ENCODE measurements around the gene NTF4. TPM values are rescaled to one million over a fixed set of nuclear protein-coding genes. Genes with fewer than 3 reads are reported as not detected.

The NTF4 gene
- total and polyA plus RNA-seq, 2 experiments from 2014 or later = 0.94 to 2.7 TPM

DNA sequence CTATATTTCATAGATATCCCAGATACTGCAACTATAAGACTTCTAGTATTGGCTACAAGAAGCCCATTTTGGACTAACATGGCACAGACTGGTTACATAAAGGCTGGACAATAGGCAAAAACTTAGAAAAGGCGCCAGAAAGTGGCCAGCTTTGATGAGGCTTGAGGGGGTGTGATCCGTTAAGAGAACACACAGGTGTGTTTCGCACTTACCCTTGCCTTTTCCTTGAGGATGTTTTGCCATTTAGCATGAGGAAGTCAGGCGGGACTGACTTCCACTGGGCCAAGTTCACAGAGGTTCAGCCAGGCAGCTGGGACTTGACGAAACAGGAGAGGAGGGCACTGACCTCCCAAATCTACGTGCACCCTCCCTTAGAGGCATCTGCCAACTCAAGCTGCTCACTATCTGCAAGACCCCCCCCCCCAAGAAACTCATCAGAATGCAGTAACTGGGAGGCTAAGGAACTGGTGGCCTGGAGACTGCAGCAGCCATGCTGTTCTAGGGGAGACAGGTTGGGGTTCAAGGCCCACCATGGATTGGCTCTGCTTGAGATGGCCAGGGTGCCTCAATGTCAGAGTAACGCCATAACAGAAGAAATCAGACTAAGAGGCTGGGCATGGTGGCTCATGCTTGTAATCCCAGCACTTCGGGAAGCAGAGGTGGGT, 45.1 kb upstream of the NTF4 start (continued):
- TF ChIP-seq JUNB (IDR thresholded peaks at IDR 0.05; ENCODE audit: unreplicated experiment) (no peak), ZNF331 (CRISPR knock-in tag; IDR thresholded peaks at IDR 0.05; ENCODE audit: low read depth) (no peak), CREB1 (CRISPR knock-in tag; IDR thresholded peaks at IDR 0.05; ENCODE audit: low read depth) (no peak), POLR2AphosphoS5 (IDR thresholded peaks at IDR 0.05; ENCODE audit: low read depth) (no peak; the same call in 1 of the 2 replicates), EZH2phosphoT487 (IDR thresholded peaks at IDR 0.05; ENCODE audit: unreplicated experiment) (no peak), STAT1 (IDR thresholded peaks at IDR 0.05; ENCODE audit: unreplicated experiment) (no peak), EZH2 (IDR thresholded peaks at IDR 0.05; ENCODE audit: low read depth, unreplicated experiment) (no peak)
- TF ChIP-seq, protein P1, sequence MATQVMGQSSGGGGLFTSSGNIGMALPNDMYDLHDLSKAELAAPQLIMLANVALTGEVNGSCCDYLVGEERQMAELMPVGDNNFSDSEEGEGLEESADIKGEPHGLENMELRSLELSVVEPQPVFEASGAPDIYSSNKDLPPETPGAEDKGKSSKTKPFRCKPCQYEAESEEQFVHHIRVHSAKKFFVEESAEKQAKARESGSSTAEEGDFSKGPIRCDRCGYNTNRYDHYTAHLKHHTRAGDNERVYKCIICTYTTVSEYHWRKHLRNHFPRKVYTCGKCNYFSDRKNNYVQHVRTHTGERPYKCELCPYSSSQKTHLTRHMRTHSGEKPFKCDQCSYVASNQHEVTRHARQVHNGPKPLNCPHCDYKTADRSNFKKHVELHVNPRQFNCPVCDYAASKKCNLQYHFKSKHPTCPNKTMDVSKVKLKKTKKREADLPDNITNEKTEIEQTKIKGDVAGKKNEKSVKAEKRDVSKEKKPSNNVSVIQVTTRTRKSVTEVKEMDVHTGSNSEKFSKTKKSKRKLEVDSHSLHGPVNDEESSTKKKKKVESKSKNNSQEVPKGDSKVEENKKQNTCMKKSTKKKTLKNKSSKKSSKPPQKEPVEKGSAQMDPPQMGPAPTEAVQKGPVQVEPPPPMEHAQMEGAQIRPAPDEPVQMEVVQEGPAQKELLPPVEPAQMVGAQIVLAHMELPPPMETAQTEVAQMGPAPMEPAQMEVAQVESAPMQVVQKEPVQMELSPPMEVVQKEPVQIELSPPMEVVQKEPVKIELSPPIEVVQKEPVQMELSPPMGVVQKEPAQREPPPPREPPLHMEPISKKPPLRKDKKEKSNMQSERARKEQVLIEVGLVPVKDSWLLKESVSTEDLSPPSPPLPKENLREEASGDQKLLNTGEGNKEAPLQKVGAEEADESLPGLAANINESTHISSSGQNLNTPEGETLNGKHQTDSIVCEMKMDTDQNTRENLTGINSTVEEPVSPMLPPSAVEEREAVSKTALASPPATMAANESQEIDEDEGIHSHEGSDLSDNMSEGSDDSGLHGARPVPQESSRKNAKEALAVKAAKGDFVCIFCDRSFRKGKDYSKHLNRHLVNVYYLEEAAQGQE (IDR thresholded peaks at IDR 0.05; ENCODE audit: unreplicated experiment) = no peak

DNA sequence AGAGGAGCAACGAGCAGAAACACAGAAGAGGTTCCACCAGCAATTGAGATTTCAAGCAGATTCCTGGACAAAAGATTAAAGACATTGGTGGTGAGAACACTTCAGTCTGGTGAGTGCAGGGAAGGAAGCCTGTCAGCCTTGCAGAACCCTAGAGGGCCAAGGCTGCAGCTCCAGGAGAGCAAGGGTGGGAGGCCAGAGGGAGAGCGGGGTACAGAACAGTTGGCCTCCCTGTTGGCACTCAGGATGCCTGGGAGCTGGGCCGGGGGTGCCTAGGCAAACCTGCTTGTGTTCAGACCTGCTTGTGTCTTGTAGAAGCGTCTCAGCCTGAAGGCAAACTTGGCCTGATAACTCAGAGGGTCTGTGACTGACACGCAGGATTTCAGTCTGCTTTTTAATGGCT, 44.4 kb upstream of the NTF4 start:
- Mint-ChIP-seq H3K36me3 (ENCODE audit: low read depth) (peaks cover 52% of the 10 kb centered on the region), H3K4me1 (peaks cover 21% of the 10 kb centered on the region), H3K4me3 (no peak overlapping the region), H3K9me3 (no peaks in the 10 kb centered on the region; the same call in 1 of the 3 replicates), H3K27ac (peak overlapping the region; percentile 85; the same call in 1 of the 2 replicates), H3K27me3 (ENCODE audit: insufficient read depth, low read depth, poor library complexity) (peaks cover 21% of the 10 kb centered on the region)
- peaks cover 30% of the 10 kb centered on the region; the same call in 1 of the 2 replicates for H4K20me1 ChIP-seq (replicated peaks; ENCODE audit: insufficient read depth)
- H2AFZ ChIP-seq = no peak overlapping the region
- H3K79me2 ChIP-seq (replicated peaks; ENCODE audit: insufficient read depth) = no peaks in the 10 kb centered on the region
- 0 out of 2 replicates have a peak, but pooled peaks cover 10% of the 10 kb centered on the region for H3K36me3 ChIP-seq (ENCODE audit: insufficient read depth)
- no peaks in the 10 kb centered on the region; the same call in 1 of the 2 replicates for H3K4me1 ChIP-seq (ENCODE audit: insufficient read depth)
- no peaks in the 10 kb centered on the region for H3K9me2 ChIP-seq (ENCODE audit: insufficient read depth)
- no peak overlapping the region for H3K27ac ChIP-seq (ENCODE audit: low read depth)
- H3F3A ChIP-seq (replicated peaks; ENCODE audit: low read depth) = peaks cover 36% of the 10 kb centered on the region
- ATAC-seq = no peak
- no peak for DNase-seq (ENCODE audit: low spot score)
- H3K27me3 ChIP-seq (ENCODE audit: insufficient read depth) = no peaks in the 10 kb centered on the region
- no peak overlapping the region for H3K4me2 ChIP-seq
- no peak overlapping the region for H3K4me3 ChIP-seq
- TF ChIP-seq, protein P2, sequence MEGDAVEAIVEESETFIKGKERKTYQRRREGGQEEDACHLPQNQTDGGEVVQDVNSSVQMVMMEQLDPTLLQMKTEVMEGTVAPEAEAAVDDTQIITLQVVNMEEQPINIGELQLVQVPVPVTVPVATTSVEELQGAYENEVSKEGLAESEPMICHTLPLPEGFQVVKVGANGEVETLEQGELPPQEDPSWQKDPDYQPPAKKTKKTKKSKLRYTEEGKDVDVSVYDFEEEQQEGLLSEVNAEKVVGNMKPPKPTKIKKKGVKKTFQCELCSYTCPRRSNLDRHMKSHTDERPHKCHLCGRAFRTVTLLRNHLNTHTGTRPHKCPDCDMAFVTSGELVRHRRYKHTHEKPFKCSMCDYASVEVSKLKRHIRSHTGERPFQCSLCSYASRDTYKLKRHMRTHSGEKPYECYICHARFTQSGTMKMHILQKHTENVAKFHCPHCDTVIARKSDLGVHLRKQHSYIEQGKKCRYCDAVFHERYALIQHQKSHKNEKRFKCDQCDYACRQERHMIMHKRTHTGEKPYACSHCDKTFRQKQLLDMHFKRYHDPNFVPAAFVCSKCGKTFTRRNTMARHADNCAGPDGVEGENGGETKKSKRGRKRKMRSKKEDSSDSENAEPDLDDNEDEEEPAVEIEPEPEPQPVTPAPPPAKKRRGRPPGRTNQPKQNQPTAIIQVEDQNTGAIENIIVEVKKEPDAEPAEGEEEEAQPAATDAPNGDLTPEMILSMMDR (conservative IDR thresholded peaks at IDR 0.05; ENCODE audit: low read depth in 2 of 2) = no peak
